OCI-LY1 (cell line): ENCODE results near the gene RAX2.

Source experiments
- H2AFZ ChIP-seq: fragments of 200-600 bp; sonication (generic), shearing (Covaris generic); 2 replicates; pipeline ENCODE4 v1.6.0; 2014; ENCODE audit warnings: antibody characterized with exemption, mild to moderate bottlenecking, low read length
- H3F3A ChIP-seq: fragments of 200-600 bp; sonication (generic), shearing (Covaris generic); 2 replicates; pipeline ENCODE4 v1.6.0; 2014; ENCODE audit warnings: mild to moderate bottlenecking, antibody characterized with exemption, low read length, moderate library complexity; ENCODE audit not compliant: insufficient read depth
- H3K27ac ChIP-seq: fragments of 200-600 bp; sonication (generic); 2 replicates; pipeline ENCODE4 v1.5.1; 2014; ENCODE audit warnings: low read length, mixed run types, mild to moderate bottlenecking, low read depth; ENCODE audit not compliant: poor library complexity, severe bottlenecking
- H3K27me3 ChIP-seq: fragments of 200-600 bp; sonication (generic); 2 replicates; pipeline ENCODE4 v1.6.0; 2014; ENCODE audit warnings: antibody characterized with exemption, mild to moderate bottlenecking, low read length, moderate library complexity; ENCODE audit not compliant: insufficient read depth
- H3K36me3 ChIP-seq: fragments of 200-600 bp; sonication (generic); 2 replicates; pipeline ENCODE4 v1.6.1; 2014; ENCODE audit warnings: mild to moderate bottlenecking, antibody characterized with exemption, low read length, moderate library complexity, mixed read lengths; ENCODE audit not compliant: insufficient read depth
- H3K4me1 ChIP-seq: fragments of 200-600 bp; sonication (generic); 2 replicates; pipeline ENCODE4 v1.5.1; 2014; ENCODE audit warnings: mild to moderate bottlenecking, low read length, moderate library complexity; ENCODE audit not compliant: insufficient read depth, severe bottlenecking
- H3K4me2 ChIP-seq: fragments of 200-600 bp; sonication (generic), shearing (Covaris generic); 2 replicates; pipeline ENCODE4 v1.6.1; 2014; ENCODE audit warnings: low read length
- H3K4me3 ChIP-seq: fragments of 200-600 bp; sonication (generic); 2 replicates; pipeline ENCODE4 v1.5.1; 2014; ENCODE audit warnings: low read length, low read depth, mild to moderate bottlenecking, mixed read lengths; ENCODE audit not compliant: poor library complexity, severe bottlenecking
- H3K79me2 ChIP-seq: fragments of 200-600 bp; shearing (Covaris generic); 2 replicates; pipeline ENCODE4 v1.6.1; 2016; ENCODE audit warnings: mixed run types, low read length, mixed read lengths; ENCODE audit not compliant: insufficient read depth
- H3K9ac ChIP-seq: fragments of 200-600 bp; sonication (generic), shearing (Covaris generic); 2 replicates; pipeline ENCODE4 v1.6.1; 2014; ENCODE audit warnings: mild to moderate bottlenecking, low read length, mixed read lengths
- H3K9me2 ChIP-seq: fragments of 200-600 bp; sonication (generic), shearing (Covaris generic); 2 replicates; pipeline ENCODE4 v1.6.1; 2014; ENCODE audit warnings: low read depth, mild to moderate bottlenecking, low read length, mixed read lengths
- H3K9me3 ChIP-seq: fragments of 200-600 bp; shearing (Covaris generic); 2 replicates; pipeline ENCODE4 v1.6.1; 2014; ENCODE audit warnings: low read length, mixed read lengths
- H4K20me1 ChIP-seq: fragments of 200-600 bp; sonication (generic), shearing (Covaris generic); 2 replicates; pipeline ENCODE4 v1.6.0; 2016; ENCODE audit warnings: mild to moderate bottlenecking, low read length; ENCODE audit not compliant: insufficient read depth
- CTCF ChIP-seq: fragments of 200-600 bp; sonication (generic), shearing (Covaris generic); IDR thresholded peaks from 2 replicates; pipeline ENCODE4 v1.5.1; 2017; ENCODE audit warnings: mild to moderate bottlenecking, antibody characterized with exemption, low read length, moderate library complexity, mixed read lengths
- EZH2 ChIP-seq: fragments of 200-600 bp; sonication (generic), shearing (Covaris generic); IDR thresholded peaks from 2 replicates; pipeline ENCODE4 v1.8.0; 2017; ENCODE audit warnings: borderline replicate concordance, mixed run types, mild to moderate bottlenecking, antibody characterized with exemption, low read length, moderate library complexity, mixed read lengths

The RAX2 gene

GRCh38 chr19:3738477-3739220 is 33.4 kb downstream of the RAX2 start:
- no peaks in the 10 kb centered on the region for H3K79me2 ChIP-seq
- H4K20me1 ChIP-seq = no peaks in the 10 kb centered on the region
- H3K27ac ChIP-seq = no peak overlapping the region
- no peaks in the 10 kb centered on the region for H3K36me3 ChIP-seq
- no peaks in the 10 kb centered on the region for H3F3A ChIP-seq
- TF ChIP-seq EZH2 = no peak
- TF ChIP-seq CTCF = no peak
- H3K4me2 ChIP-seq = no peak overlapping the region
- H3K9me2 ChIP-seq = no peaks in the 10 kb centered on the region
- H3K4me3 ChIP-seq = no peak overlapping the region
- H3K4me1 ChIP-seq = no peaks in the 10 kb centered on the region
- H3K27me3 ChIP-seq = no peaks in the 10 kb centered on the region
- H3K9ac ChIP-seq = no peak overlapping the region
- H2AFZ ChIP-seq = no peak overlapping the region
- H3K9me3 ChIP-seq = no peaks in the 10 kb centered on the region

DNA sequence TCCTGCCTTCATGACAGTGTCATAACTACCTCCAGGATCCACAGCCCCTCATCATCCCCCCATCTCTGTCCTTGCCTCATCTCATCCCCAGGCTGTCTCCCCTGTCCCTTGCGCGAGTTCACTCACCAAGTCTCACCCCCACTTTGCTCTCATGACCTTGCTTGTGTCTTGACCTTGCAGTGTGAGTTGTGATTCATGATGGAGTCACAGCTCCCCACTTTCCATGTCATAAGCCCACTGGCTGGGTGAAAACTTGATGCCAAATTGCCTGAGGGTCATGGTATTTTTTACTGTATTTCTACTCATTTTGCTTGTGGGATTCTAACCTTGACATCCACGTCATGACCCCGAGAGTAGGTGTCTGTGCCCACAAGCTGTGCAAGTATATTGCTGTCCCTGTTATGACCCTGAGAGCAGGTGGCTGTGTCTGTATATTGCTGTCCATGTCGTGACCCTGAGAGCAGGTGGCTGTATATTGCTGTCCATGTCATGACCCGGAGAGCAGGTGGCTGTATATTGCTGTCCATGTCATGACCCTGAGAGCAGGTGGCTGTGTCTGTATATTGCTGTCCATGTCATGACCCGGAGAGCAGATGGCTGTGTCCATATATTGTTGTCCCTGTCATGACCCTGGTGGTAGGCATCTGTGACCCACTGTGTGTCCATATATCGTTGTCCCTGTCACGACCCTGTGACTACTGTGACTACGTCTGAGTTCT is 34.4 kb downstream of the RAX2 start:
- Histone ChIP-seq H3K27ac (no peak overlapping the region), H3K27me3 (no peaks in the 10 kb centered on the region), H3K9me3 (no peaks in the 10 kb centered on the region)

DNA sequence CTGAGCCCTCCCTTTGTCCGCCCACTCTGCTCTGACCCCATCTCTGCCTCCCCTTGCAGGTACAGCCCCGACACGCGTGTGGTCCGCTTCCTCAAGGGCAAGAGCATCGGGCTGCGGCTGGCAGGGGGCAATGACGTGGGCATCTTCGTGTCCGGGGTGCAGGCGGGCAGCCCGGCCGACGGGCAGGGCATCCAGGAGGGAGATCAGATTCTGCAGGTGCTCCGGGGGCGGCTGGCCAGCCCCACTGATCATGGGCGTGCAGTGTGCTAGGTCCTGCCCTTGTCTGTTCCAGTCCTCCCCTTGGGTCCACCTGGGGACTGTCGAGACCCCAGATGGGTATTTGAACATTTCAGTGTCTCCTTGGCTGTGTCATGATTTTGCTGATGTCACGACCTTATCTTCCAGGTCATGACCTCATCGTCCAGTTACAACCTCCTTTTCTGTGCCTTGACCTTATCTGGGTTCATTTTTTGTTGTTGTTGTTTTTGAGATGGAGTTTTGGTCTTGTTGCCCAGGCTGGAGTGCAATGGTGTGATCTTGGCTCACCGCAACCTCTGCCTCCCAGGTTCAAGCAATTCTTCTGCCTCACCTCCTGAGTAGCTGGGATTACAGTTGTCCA is 35.8 kb downstream of the RAX2 start:
- Histone ChIP-seq H3K4me2 (no peak overlapping the region), H3K79me2 (no peaks in the 10 kb centered on the region), H3K4me3 (no peak overlapping the region), H3K9me2 (no peaks in the 10 kb centered on the region), H3K36me3 (no peaks in the 10 kb centered on the region), H3K9ac (no peak overlapping the region), H4K20me1 (no peaks in the 10 kb centered on the region), H3K27ac (no peak overlapping the region), H3F3A (no peaks in the 10 kb centered on the region), H3K9me3 (no peaks in the 10 kb centered on the region), H3K27me3 (peaks cover 5% of the 10 kb centered on the region), H3K4me1 (no peaks in the 10 kb centered on the region), H2AFZ (no peak overlapping the region)
- TF ChIP-seq EZH2 = no peak
- TF ChIP-seq CTCF = no peak

More for the DNA sequence above, 34.4 kb downstream of the RAX2 start:
- Histone ChIP-seq H3K9ac (no peak overlapping the region), H3K36me3 (no peaks in the 10 kb centered on the region), H3K79me2 (no peaks in the 10 kb centered on the region), H2AFZ (no peak overlapping the region), H3K4me3 (no peak overlapping the region), H4K20me1 (no peaks in the 10 kb centered on the region), H3K4me1 (no peaks in the 10 kb centered on the region), H3K9me2 (no peaks in the 10 kb centered on the region), H3F3A (no peaks in the 10 kb centered on the region), H3K4me2 (no peak overlapping the region)
- TF ChIP-seq CTCF = no peak
- no peak for TF ChIP-seq EZH2
